Mammary epithelial cell (primary cell): Measurements from ENCODE around the gene SMAD6.

Experiments
- CTCF ChIP-seq, 2 donors: IDR thresholded peaks in 1 of 2; conservative IDR thresholded peaks in 1 of 2; 2 replicates each; pipeline ENCODE4 v1.5.1; 2011 to 2012; ENCODE audit warnings: inconsistent platforms in 2 of 2, low read length in 2 of 2, mild to moderate bottlenecking in 2 of 2, control low read depth in 1 of 2, low read depth in 1 of 2; ENCODE audit not compliant: insufficient read depth in 1 of 2; ENCODE audit errors: extremely low read depth in 1 of 2
- EZH2 ChIP-seq: IDR thresholded peaks from 2 replicates; pipeline ENCODE4 v1.6.1; 2012; ENCODE audit warnings: low read length, inconsistent platforms, borderline replicate concordance

- TF ChIP-seq CTCF (conservative IDR thresholded peaks at IDR 0.05 in 1 of 2, IDR thresholded peaks at IDR 0.05 in 1 of 2; ENCODE audit: extremely low read depth in 1 of 2, insufficient read depth in 1 of 2, low read depth in 1 of 2, low read length in 2 of 2): no peak
- TF ChIP-seq EZH2: no peak
These were observed 123.7 kb downstream of the SMAD6 start for GRCh38 chr15:66825731-66826130.
